Measurements from ENCODE around the gene PITPNM3. TPM values are rescaled to one million over a fixed set of nuclear protein-coding genes. Genes with fewer than 3 reads are reported as not detected.

Gene PITPNM3
- total RNA-seq, 1 experiment from 2014 or later, result 4.2 TPM

DNA sequence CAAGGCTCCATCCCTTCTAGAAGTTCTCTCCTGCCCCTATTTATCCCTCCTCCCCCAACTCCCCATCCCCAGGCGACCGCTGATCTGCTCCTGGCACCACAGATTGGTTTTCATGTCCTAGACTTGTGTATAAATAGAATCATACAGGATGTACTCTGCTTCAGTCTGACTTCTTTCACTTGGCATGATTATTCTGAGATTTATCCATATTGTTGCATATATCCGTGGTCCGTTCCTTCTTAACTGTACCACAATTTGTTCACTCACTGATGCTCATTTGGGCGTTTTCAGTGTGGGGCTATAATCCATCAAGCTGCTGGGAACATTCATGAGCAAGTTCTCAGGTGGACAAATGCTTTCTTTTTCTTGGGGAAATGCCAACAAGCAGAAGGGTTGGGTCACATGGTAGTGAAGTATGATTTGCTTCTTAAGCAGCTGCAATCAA, 23.9 kb downstream of the PITPNM3 start:
- H3K27ac ChIP-seq (ENCODE audit: low read depth, low read length), result no peak overlapping the region
- H3K79me2 ChIP-seq (ENCODE audit: insufficient read depth, low read length), result no peaks in the 10 kb centered on the region
- no peak for DNase-seq (ENCODE audit: low read depth, low spot score)
- H3K27me3 ChIP-seq (ENCODE audit: insufficient read depth, low read length), result no peaks in the 10 kb centered on the region
- H2AFZ ChIP-seq (ENCODE audit: low read depth, low read length, poor library complexity, severe bottlenecking), result no peak overlapping the region
- H3K9me3 ChIP-seq (ENCODE audit: control insufficient read depth in 1 of 2, insufficient read depth in 1 of 2, low read depth in 1 of 2, low read length in 2 of 2), result no peaks in the 10 kb centered on the region
- CTCF ChIA-PET, result no interaction called here
- ATAC-seq, result no peak
- H3K4me3 ChIP-seq (replicated peaks in 1 of 2; ENCODE audit: low read depth in 1 of 2, low read length in 2 of 2), result no peak overlapping the region
- intact Hi-C loops (cut with micrococcal nuclease), result no loop called here
- TF ChIP-seq, protein P1, sequence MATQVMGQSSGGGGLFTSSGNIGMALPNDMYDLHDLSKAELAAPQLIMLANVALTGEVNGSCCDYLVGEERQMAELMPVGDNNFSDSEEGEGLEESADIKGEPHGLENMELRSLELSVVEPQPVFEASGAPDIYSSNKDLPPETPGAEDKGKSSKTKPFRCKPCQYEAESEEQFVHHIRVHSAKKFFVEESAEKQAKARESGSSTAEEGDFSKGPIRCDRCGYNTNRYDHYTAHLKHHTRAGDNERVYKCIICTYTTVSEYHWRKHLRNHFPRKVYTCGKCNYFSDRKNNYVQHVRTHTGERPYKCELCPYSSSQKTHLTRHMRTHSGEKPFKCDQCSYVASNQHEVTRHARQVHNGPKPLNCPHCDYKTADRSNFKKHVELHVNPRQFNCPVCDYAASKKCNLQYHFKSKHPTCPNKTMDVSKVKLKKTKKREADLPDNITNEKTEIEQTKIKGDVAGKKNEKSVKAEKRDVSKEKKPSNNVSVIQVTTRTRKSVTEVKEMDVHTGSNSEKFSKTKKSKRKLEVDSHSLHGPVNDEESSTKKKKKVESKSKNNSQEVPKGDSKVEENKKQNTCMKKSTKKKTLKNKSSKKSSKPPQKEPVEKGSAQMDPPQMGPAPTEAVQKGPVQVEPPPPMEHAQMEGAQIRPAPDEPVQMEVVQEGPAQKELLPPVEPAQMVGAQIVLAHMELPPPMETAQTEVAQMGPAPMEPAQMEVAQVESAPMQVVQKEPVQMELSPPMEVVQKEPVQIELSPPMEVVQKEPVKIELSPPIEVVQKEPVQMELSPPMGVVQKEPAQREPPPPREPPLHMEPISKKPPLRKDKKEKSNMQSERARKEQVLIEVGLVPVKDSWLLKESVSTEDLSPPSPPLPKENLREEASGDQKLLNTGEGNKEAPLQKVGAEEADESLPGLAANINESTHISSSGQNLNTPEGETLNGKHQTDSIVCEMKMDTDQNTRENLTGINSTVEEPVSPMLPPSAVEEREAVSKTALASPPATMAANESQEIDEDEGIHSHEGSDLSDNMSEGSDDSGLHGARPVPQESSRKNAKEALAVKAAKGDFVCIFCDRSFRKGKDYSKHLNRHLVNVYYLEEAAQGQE (IDR thresholded peaks at IDR 0.05; ENCODE audit: low read depth), result no peak
- no peak for TF ChIP-seq RAD21 (IDR thresholded peaks at IDR 0.05; ENCODE audit: low read depth)
- TF ChIP-seq EGR1 (IDR thresholded peaks at IDR 0.05; ENCODE audit: low read depth), result no peak
- no peak for TF ChIP-seq POLR2A (IDR thresholded peaks at IDR 0.05; ENCODE audit: borderline replicate concordance, extremely low read depth, insufficient read depth, insufficient read length)
- TF ChIP-seq, protein P2, sequence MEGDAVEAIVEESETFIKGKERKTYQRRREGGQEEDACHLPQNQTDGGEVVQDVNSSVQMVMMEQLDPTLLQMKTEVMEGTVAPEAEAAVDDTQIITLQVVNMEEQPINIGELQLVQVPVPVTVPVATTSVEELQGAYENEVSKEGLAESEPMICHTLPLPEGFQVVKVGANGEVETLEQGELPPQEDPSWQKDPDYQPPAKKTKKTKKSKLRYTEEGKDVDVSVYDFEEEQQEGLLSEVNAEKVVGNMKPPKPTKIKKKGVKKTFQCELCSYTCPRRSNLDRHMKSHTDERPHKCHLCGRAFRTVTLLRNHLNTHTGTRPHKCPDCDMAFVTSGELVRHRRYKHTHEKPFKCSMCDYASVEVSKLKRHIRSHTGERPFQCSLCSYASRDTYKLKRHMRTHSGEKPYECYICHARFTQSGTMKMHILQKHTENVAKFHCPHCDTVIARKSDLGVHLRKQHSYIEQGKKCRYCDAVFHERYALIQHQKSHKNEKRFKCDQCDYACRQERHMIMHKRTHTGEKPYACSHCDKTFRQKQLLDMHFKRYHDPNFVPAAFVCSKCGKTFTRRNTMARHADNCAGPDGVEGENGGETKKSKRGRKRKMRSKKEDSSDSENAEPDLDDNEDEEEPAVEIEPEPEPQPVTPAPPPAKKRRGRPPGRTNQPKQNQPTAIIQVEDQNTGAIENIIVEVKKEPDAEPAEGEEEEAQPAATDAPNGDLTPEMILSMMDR (IDR thresholded peaks at IDR 0.05 in 2 of 3, conservative IDR thresholded peaks at IDR 0.05 in 1 of 3; ENCODE audit: borderline replicate concordance in 1 of 3, insufficient read depth in 1 of 3, low read depth in 2 of 3, low read length in 2 of 3), result no peak
- TF ChIP-seq YY1 (IDR thresholded peaks at IDR 0.05; ENCODE audit: extremely low read depth, insufficient replicate concordance, low read depth, low read length), result no peak
- TF ChIP-seq SP1 (IDR thresholded peaks at IDR 0.05; ENCODE audit: low read depth), result no peak
- RAD21 ChIA-PET (ENCODE audit: low non-redundant PET in 1 of 2, low total read pairs in 2 of 2, uncharacterized antibody in 2 of 2, unreplicated experiment in 2 of 2), result no interaction called here
- no peaks in the 10 kb centered on the region for H3K9me2 ChIP-seq (ENCODE audit: insufficient read depth)
- BruUV-seq (replicated peaks), result no TSS peak
- H4K20me1 ChIP-seq (ENCODE audit: insufficient read depth), result no peaks in the 10 kb centered on the region
- H3K36me3 ChIP-seq (ENCODE audit: control insufficient read depth in 1 of 2, insufficient read depth in 2 of 2, low read length in 2 of 2), result no peaks in the 10 kb centered on the region
- H3K4me2 ChIP-seq (ENCODE audit: low read length), result no peak overlapping the region
- H3K9ac ChIP-seq (ENCODE audit: low read length), result no peak overlapping the region
- POLR2A ChIA-PET, result no interaction called here
- H3K4me1 ChIP-seq (ENCODE audit: control insufficient read depth in 1 of 2, insufficient read depth in 2 of 2, low read length in 2 of 2), result peaks cover 0 to 11% of the 10 kb centered on the region in 2 experiments; a peak in 2 of 4 replicates

All from HCT116 (cell line).